T-helper 22 cell (primary cell): ENCODE data around the gene TEX14.
"Not testable (repeated sequence)": the region's sequence is repeated elsewhere in the genome, so short reads cannot be mapped to it uniquely, and the experiment has no call there.

ENCODE experiments used
- DNase-seq: peaks from one replicate; pipeline ENCODE4 v3.0.0-alpha.2; 2020; ENCODE audit warnings: low read depth

TEX14 gene

DNA sequence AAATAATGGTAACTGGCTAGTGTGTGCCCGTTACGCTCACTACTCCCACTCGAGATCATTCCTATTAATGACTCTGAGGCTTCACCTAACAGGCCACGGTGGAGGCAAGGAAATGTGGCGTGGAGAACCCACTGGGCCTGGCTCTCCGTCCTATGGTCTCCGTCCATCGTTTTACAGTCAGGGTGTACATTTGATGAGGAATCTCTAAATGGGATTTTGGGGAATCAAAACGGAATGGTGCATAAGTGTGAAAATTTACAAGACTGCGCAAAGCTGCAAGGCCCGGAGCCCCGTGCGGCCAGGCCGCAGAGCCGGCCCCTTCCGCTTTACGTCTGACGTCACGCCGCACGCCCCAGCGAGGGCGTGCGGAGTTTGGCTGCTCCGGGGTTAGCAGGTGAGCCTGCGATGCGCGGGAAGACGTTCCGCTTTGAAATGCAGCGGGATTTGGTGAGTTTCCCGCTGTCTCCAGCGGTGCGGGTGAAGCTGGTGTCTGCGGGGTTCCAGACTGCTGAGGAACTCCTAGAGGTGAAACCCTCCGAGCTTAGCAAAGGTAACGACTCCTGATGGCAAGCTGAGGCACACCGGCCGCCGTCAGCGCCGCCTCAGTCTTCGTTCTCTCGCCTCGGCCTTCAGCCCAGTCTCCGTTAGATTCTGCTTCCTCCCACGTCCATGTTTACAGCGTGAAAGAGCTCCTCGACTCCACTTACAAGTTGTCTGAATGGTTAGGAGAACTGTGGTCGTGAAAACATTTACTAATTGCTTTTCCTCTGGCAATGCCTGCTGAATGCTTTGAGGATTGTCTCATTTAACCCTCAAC is 602 bp upstream of the TEX14 start, which contains the start of gene RAD51C:
RAD51C (plus strand) TSS at position 364 of the 817 bp plus-strand sequence; CDS start at position 406, 42 bp downstream.
- DNase-seq: peak; percentile 68

DNA sequence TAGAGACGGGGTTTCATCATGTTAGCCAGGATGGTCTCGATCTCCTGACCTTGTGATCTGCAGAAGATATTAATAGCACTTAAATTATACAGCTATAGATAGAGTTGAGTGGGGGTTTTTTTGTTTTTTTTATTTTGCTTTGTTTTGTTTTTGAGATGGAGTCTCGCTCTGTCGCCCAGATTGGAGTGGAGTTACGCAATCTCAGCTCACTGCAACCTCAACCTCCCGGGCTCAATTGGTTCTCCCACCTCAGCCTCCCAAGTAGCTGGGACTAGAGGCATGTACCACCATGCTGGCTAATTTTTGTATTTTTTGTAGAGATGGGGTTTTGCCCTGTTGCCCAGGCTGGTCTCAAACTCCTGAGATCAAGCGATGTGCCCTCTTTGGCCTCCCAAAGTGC is 1.8 kb downstream of the TEX14 start:
- DNase-seq: not testable (repeated sequence)

DNA sequence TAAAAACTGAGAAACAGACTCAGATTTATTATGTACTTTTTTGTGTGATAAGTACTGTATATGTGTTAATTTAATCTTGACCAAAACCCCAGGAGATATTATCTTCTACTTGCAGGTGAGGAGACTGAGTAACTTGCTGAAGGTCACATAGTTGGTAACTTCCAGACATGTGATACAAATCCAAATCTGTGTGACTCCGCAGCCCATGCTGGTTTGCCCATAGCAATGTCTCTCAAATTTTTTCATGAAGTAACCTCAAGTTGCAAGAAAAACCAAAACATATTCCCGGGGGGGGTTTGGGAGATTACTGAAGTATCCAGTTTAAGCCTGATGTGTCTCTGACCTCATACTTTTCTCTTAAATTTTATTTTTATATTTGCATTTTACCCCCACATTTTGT is 3.3 kb downstream of the TEX14 start:
- no peak for DNase-seq

DNA sequence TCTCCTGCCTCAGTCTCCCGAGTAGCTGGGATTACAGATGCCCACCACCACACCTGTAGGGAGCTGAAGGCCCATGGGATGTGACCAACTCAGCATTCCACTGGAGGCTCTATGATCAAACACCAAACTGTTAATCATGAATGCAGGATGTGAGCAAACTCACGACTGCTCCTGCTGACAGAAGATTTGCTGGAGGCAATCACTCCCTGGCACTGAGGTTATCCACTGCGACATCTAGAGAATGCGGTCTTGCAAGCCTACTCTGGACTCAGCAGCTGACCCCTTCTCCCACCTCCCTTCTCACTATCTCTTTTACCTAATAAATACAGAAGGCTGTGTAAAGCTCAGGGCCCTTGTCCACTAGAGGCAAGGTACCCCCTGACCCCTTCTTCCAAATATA is 4.9 kb downstream of the TEX14 start:
- no peak for DNase-seq

DNA sequence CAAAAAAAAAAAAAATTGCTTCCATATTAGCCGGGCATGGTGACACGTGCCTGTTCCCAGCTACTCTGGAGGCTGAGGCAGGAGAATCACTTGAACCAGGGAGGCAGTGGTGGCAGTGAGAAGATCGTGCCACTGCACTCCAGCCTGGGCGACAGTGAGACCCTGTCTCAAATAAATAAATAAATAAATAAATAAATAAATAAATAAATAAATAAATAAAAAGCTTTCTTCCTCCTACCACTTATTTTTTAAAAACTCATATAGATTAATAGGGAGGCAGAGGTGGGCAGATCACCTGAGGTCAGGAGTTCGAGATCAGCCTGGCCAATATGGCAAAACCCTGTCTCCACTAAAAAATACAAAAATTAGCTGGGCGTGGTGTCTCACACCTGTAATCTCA is 7.4 kb downstream of the TEX14 start:
- not testable (repeated sequence) for DNase-seq

DNA sequence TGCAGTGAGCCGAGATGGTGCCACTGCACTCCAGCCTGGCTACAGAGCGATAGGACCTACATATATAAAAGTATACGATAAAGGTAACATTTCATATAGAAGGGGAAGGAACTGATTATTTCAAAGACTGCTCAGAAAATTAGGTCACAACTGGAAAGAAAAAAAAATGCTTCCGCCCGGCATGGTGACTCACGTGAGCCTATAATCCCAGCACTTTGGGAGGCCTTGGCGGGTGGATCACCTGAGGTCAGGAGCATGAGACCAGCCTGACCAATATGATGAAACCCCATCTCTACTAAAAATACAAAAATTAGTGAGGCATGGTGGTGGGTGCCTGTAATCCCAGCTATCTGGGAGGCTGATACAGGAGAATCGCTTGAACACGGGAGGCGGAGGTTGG is 7.8 kb downstream of the TEX14 start:
- no peak for DNase-seq

DNA sequence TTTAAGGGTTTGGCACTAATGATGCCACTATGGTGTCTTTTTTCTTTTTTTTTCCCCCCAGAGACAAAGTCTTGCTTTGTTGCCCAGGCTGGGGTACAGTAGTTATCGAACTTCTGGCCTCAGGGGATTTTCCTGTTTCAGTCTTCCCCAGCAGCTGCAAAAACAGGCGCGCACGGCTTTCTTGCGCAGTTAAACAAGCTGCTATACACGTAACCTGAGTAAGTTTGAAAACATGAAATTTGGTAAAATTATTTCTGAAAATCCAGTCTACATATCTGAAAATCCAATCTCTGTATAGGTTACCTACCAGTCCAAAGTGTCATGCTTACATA is 11.8 kb downstream of the TEX14 start:
- no peak for DNase-seq

DNA sequence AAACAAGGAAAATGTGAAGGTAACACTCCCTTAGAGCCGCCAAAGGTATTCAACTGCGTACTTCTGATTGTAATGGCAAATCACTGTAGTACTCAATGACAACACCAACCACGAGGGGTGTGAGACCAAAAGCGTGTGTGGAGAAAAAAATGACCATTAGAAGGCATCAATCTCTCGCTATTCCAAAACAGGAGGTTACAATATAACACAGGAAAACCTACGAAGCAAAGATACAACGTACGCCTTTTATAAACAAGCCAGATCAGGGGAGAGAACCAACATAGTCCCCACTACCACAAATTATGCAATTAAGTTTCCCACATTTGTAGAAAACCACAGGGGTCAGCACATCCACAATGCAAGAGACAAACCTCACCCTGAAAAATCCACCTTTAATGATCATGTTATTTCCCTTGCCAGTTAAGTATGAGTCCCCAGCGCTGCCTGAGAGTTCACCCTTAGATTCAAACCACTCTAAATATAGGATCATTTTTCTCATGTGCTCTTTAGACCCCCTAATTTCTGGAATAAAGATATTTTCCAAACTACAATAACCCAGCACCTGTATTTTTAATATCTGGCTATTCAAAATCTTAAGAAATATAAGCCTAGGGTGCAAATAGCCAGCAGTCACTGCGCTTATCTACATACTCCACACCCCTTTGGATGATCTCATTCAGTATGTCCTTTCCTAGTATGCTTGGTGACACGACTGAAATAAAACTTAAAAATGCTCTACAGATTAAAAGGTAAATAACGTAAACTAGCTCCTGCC is 12.4 kb downstream of the TEX14 start:
- no peak for DNase-seq

DNA sequence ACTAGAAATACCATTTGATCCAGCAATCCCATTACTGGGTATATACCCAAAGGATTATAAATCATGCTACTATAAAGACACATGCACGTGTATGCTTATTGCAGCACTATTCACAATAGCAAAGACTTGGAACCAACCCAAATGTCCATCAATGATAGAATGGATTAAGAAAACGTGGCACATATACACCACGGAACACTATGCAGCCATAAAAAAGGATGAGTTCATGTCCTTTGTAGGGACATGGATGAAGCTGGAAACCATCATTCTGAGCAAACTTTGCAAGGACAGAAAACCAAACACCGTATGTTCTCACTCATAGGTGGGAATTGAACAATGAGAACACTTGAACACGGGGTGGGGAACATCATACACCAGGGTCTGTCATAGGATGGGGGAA is 13.6 kb downstream of the TEX14 start:
- DNase-seq: not testable (repeated sequence)

DNA sequence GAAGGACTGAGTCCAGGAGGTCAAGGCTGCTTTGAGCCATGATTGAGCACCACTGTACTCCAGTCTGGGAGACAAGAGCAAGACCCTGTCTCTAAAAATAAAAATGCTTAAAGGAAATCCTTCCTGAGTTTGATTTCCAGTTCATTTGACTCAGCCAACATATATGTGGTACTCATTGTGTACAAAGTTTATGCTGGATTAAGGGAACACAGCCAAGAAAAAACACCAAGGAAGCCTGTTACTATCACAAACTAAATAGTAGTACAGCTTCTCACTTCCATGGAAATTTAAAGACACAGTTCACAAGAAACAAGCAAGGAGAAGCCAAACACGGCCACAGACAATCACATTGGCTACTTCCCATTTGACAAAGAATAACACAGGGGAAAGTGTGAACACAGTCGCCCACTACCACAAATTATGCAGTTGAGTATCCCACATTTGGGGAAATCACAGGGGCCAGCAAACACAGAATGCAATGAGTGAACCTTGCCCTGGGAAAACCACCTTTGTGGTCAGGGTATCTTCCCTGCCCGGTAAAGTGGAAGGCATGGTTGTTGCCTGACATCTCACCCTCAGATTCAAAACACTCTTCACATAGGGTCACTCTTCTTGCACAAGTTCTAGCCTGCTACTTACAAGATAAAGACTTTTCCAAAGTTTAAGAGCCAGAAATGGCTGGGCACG is 14.5 kb downstream of the TEX14 start:
- DNase-seq: no peak

DNA sequence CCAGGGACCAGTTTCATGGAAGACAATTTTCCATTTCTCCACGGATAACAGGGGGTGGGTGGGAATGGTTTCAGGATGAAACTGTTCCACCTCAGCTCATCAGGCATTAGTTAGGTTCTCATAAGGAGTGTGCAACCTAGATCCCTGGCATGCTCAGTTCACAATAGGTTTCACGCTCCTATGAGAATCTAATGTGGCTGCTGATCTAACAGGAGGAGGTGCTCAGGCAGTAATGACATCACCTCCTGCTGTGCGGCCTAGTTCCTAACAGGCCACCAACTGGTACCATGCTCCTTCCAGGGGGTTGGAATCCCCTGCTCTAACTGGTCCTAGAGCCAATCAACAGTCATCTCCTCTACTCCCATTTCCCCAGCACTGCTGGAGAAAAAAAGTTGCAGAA is 19.9 kb downstream of the TEX14 start:
- no peak for DNase-seq

DNA sequence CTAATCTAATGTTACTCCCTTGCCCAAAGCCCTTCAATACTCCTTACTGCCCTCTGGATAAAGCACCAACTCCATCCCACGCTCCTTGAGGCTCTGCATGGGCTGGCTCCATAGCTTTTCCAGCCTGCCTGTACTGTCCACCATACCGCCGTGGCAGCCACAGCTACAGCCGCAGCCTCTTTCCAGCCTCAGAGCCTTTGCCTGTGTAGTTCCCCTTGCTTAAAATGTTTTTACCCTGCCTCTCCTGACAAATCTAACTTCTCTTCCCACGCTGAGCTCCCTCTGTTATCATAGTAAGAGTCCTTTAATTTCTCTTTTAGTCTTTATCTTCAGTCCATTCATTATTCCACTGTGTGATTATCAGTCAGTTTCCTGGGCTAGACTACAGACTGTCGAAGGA is 22.0 kb downstream of the TEX14 start:
- no peak for DNase-seq

DNA sequence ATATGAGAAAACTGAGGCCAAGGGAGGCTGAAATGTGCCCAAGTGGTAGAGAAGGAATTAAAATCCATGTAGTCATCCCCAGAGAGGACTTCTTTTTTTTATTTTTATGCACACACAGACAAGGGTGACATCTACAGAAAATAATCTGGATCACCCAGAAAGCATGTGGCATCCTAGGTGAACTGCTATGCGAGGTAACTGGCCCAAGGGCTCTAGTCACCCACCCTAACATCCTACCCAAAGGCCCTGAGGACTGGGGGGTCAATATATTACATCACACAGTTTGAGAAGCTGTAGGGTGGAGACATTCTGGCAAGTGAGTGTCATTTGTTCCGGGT is 23.3 kb downstream of the TEX14 start:
- no peak for DNase-seq

DNA sequence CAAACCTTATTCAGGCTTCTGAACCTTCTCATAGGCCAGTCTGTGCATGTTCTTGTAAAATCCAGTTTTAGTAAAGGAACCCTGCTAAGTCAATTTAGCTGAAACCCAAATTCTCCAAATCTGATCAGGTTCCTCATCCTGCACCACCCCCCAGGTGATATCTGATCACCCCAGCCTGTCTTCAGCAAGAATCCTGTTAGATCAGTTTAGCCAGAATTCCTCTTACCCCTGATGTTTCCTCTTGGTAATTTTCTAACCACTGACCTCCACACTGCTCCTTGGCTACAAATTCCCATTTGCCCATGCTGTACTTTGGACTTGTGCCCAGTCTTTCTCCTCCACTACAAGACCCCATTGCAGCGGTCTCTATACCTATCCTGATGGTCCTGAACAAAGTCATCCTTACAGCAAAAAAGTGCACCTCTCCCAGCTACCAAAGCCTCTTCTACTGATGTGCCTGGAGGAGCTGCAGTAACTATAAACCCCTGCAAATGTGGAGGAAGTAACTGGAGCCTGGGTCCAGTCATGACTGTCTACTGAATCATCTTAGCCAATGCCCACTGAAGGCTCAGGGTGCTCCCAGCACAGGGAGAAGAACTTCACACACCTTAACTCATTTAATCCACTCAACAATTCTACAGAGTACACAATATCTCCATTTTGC is 23.8 kb downstream of the TEX14 start:
- no peak for DNase-seq

DNA sequence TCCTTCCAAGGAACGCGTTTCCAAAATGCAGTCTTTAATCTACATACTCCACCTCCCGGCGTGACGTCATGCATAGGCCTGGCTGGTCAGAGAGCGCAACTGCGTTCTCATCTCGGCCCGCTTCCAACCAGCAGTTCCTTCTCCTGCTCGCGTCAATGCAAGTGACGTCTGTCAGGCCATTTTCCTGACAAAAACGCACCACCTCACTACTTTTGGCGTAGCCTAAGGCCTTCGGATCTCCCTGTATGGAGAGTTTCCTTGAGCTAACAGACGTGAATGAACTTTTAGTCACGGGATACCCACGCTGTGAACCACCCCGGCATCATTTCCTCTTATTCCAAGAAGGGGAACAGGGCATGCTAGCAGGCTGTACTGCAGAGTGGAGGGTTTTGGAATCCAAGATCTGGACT is 25.0 kb downstream of the TEX14 start:
- DNase-seq: no peak

DNA sequence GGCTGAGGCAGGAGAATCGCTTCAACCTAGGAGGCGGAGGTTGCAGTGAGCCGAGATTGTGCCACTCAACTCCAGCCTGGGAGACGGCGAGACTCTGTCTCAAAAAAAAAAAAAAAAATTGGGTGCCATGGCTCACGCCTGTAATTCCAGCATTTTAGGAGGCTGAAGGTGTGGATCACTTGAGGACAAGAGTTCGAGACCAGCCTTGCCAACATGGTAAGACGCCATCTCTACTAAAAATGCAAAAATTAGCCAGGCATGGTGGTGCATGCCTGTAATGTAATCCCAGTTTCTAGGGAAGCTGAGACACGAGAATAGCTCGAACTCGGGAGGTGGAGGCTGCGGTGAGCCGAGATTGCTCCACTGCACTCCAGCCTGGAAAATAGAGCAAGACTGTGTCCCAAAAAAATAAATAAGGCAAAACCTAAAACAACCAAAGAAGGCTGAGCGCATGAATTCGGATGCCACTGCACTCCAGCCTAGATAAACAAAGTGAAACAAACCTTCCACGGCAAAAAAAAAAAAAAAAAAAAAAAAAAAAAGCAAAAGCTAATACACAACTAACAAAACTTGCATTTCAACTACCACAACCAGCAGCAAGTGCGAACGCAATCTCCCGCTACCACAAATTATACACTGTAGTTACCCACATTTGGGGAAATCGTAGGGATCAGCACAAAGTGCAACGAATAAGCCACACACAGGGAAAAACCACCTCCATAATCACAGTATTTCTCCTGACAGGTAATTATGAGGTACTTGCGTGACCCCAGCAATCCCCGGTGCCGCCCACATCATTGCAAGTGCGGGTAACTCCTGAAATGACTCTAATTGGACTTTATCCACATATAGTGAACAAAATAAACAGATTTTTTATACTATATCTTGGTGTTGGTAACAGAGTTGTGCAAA is 25.6 kb downstream of the TEX14 start:
- DNase-seq: no peak

DNA sequence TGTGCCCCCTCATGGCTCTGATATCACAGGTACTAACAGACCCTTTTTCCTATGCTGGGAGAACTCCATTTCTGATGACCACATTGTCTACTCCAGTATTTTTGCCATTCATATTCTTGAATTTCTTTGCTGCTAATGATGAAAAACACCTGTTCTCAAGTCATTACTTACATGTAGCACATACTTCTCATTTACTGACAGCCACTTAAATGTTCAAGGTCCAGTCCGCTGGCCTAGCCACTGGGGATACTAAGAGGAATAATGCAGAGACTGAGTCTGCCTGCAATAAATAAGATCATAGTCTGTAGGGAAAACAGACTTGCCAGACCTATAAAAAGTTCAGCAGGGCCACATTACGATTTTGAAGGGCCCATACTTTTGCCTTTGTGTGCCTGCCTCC is 27.5 kb downstream of the TEX14 start:
- no peak for DNase-seq

DNA sequence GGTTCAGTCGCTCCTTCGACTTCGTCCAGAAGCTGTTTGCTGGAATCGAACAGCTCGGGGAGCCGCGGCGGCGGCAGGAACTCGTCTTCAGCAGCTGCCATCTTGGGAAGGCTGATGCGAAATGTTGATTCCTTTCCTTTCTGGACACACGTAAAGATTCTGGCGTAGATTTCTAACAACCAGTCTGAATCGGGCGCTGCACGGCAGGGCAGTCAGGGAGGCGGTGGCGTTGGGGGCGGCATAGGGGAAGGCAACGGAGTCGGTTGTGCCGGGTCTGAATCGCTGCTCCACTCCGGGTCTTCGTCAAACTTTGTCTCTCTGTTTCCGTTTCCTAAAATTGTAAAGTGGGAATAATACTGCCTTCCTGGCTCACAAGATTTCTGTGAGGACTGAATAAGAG is 30.3 kb downstream of the TEX14 start:
- DNase-seq: no peak

DNA sequence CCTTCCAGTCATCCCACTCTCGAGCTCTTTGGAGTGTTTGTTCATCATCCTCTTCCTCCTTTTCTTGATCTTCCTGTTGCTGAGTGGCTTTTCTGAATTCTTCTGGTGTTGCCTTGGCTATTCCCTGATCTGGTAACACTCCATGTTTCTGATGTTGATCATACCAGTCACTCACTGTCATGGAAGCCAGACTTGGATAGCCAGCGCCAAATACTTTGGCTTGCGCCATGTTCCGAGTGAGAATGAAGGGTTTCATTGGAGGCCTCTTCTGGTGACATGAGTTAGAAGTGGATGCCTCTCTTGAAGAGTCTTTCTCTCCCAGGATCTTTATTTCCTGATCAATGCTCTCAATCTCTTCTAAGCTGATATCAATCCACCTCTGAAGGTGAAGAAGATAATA is 31.2 kb downstream of the TEX14 start:
- no peak for DNase-seq

DNA sequence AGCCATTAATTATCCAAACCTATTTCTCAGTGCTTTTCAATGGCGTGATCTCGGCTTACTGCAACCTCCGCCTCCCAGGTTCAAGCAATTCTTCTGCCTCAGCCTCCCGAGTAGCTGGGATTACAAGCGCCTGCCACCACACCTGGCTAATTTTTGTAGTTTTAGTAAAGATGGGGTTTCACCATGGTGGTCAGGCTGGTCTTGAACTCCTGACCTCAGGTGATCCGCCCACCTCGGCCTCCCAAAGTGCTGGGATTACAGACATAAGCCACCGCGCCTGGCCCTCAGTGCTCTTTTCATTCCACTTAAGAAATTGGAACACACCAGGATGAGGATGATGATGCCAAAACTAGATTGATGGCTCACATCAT is 32.1 kb downstream of the TEX14 start:
- not testable (repeated sequence) for DNase-seq
